ENCODE results near the gene DGKB.

- no peak for TF ChIP-seq CTCF (IDR thresholded peaks at IDR 0.05; ENCODE audit: insufficient read depth, low read length)
- TF ChIP-seq POLR2AphosphoS5 (IDR thresholded peaks at IDR 0.05; ENCODE audit: low read depth): no peak
These were observed 706.0 kb downstream of the DGKB start for GRCh38 chr7:14196555-14196954.
